ENCODE data around the gene ENO3. TPM values are rescaled to one million over a fixed set of nuclear protein-coding genes. Genes with fewer than 3 reads are reported as not detected.

ENO3 gene
- total and polyA plus RNA-seq, 3 donors from 2014 or later = 16.4 to 29.9 (median 17.2) TPM

GRCh38 chr17:4973256-4974114 is 22.6 kb downstream of the ENO3 start:
- Histone ChIP-seq H3K9me3 (no peaks in the 10 kb centered on the region), H3K4me3 (no peak overlapping the region), H3K27me3 (no peaks in the 10 kb centered on the region), H3K4me1 (peaks cover 4% of the 10 kb centered on the region), H3K36me3 (ENCODE audit: low read depth, missing control alignments) (no peaks in the 10 kb centered on the region), H3K27ac (no peak overlapping the region)
- intact Hi-C loops (cut with DNase I; ENCODE audit: low total_unique reads) = no loop called here
- WGBS, 2 donors = 88% methylated on average over 10 of the region's 10 CpGs
- no peak for TF ChIP-seq POLR2A (IDR thresholded peaks at IDR 0.05)
- TF ChIP-seq, protein P1, sequence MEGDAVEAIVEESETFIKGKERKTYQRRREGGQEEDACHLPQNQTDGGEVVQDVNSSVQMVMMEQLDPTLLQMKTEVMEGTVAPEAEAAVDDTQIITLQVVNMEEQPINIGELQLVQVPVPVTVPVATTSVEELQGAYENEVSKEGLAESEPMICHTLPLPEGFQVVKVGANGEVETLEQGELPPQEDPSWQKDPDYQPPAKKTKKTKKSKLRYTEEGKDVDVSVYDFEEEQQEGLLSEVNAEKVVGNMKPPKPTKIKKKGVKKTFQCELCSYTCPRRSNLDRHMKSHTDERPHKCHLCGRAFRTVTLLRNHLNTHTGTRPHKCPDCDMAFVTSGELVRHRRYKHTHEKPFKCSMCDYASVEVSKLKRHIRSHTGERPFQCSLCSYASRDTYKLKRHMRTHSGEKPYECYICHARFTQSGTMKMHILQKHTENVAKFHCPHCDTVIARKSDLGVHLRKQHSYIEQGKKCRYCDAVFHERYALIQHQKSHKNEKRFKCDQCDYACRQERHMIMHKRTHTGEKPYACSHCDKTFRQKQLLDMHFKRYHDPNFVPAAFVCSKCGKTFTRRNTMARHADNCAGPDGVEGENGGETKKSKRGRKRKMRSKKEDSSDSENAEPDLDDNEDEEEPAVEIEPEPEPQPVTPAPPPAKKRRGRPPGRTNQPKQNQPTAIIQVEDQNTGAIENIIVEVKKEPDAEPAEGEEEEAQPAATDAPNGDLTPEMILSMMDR (IDR thresholded peaks at IDR 0.05) = no peak
- DNase-seq = no peak

- Histone ChIP-seq H3K4me3 (no peak overlapping the region), H3K36me3 (ENCODE audit: low read depth, missing control alignments) (no peaks in the 10 kb centered on the region), H3K27ac (no peak overlapping the region), H3K4me1 (no peaks in the 10 kb centered on the region), H3K27me3 (no peaks in the 10 kb centered on the region), H3K9me3 (no peaks in the 10 kb centered on the region)
- intact Hi-C loops (cut with DNase I; ENCODE audit: low total_unique reads) = no loop called here
- 80 to 86% methylated on average over 4 to 9 of the region's 9 CpGs for WGBS, 2 donors
- no peak for DNase-seq
- TF ChIP-seq, protein P1 (IDR thresholded peaks at IDR 0.05) = no peak
- no peak for TF ChIP-seq POLR2A (IDR thresholded peaks at IDR 0.05)
These were observed 23.3 kb downstream of the ENO3 start for GRCh38 chr17:4974115-4974670.

DNA sequence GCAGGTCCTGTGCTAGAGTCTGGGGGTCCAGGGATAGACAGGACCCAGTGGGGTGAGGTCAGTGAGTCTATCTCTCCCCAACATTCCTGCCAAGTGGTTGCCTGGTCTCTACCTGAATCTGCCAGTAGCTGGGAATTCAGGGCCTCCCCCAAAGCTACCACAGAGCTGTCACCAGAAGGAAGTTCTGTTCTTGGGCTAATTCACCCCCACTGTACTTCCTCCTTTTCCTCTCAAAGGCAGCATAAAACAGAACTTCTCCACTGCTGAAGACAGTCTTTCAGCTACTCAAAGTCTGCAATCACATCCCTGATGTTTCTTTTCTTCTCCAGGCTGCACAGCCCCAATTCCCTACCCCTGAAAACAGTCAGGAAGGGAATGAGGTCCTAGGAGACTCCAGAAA is 27.8 kb downstream of the ENO3 start:
- TF ChIP-seq, protein P1 (IDR thresholded peaks at IDR 0.05) = no peak
- TF ChIP-seq POLR2A (IDR thresholded peaks at IDR 0.05) = no peak
- H3K4me3 ChIP-seq = no peak overlapping the region
- no peaks in the 10 kb centered on the region for H3K27me3 ChIP-seq
- H3K9me3 ChIP-seq = no peaks in the 10 kb centered on the region
- no peaks in the 10 kb centered on the region for H3K36me3 ChIP-seq (ENCODE audit: low read depth, missing control alignments)
- no peaks in the 10 kb centered on the region for H3K4me1 ChIP-seq
- intact Hi-C loops (cut with DNase I; ENCODE audit: low total_unique reads) = no loop called here
- no peak overlapping the region for H3K27ac ChIP-seq
- no peak for DNase-seq

DNA sequence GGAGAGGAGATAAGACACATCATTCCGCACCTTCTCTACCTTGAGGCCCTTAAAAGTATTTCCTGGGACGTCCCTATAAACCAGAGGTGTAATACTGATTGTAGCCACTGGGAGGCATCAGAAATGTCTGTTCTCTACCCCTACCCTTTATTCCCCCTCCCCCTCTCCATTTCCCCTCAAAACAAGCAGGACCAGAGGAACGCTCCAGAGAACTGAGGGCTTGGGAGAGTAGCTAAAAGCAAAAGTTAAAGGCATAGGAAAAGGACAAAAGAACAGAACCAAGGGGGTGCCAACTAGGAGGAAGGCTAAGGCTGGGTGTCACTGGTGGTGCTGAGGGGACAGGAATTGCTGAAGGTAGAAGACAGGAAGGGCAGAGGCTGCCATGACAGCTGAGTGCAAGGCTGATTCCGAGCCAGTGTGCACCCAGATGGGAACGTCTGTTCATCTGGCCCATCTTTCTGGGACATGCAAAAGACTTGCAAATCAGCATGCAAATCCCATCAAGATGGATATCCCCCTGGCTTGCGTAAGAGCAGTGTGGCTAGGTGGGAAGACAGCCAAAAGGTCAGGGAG is 29.8 kb downstream of the ENO3 start:
- H3K27me3 ChIP-seq = no peaks in the 10 kb centered on the region
- TF ChIP-seq, protein P1 (IDR thresholded peaks at IDR 0.05) = peak; percentile 64 to 84 (median 65)
- no peak for TF ChIP-seq POLR2A (IDR thresholded peaks at IDR 0.05)
- 45 to 57% methylated on average over 6 of the region's 6 CpGs for WGBS, 2 donors
- H3K27ac ChIP-seq = no peak overlapping the region
- DNase-seq = no peak
- intact Hi-C loops (cut with DNase I; ENCODE audit: low total_unique reads) = loop anchor here (5.0 kb wide), 1 partner anchor 82 kb away; no protein-coding TSS in a partner anchor
- no peaks in the 10 kb centered on the region for H3K9me3 ChIP-seq
- no peaks in the 10 kb centered on the region for H3K4me1 ChIP-seq
- H3K4me3 ChIP-seq = no peak overlapping the region
- no peaks in the 10 kb centered on the region for H3K36me3 ChIP-seq (ENCODE audit: low read depth, missing control alignments)

All from testis (tissue), 3 donors.